DOHH2 (cell line): ENCODE data around the gene ARL6IP1.

Experiments used
- EZH2phosphoT487 ChIP-seq: fragments of 200-600 bp; sonication (generic); IDR thresholded peaks from 2 replicates; pipeline ENCODE4 v1.6.1; 2017; ENCODE audit warnings: borderline replicate concordance, mild to moderate bottlenecking, antibody characterized with exemption, low read length, moderate library complexity, mixed read lengths
- TF ChIP-seq, protein P1 (sequence below): fragments of 200-600 bp; sonication (generic); IDR thresholded peaks from one replicate; pipeline ENCODE4 v1.5.1; 2014; ENCODE audit warnings: antibody characterized with exemption, mild to moderate bottlenecking, low read depth, low read length; ENCODE audit not compliant: poor library complexity, severe bottlenecking

DNA sequence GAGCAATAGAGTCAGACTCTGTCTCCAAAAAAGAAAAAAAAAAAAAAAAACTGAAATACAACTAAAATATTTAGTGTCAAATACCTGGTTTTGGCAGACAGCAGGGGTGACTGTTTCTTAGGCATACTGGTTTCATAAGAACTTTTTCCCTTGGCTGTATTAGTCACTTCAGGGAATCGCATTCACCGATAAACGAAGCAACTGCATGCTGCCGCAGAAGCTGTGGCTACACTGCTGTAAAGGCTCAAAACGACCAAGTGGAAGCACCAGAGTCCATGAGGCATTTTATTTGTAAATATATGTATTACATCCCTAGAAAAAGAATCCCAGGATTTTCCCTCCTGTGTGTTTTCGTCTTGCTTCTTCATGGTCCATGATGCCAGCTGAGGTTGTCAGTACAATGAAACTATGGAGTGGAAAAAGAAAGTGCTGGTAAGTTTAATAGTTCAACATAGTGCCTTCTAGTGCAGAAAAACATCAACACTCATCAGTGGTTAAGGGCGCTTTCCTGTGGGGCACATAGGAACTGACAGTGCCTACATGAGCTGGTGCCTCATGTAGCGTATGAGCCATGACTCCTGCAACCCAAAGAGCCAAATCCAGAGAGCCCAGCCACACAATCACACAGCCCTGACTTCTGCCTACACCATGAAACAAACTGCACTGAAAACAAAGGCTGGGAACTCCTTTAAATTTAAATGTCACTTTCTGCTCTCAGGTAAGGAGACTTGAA lies 18.5 kb downstream of the ARL6IP1 start:
- TF ChIP-seq, protein P1, sequence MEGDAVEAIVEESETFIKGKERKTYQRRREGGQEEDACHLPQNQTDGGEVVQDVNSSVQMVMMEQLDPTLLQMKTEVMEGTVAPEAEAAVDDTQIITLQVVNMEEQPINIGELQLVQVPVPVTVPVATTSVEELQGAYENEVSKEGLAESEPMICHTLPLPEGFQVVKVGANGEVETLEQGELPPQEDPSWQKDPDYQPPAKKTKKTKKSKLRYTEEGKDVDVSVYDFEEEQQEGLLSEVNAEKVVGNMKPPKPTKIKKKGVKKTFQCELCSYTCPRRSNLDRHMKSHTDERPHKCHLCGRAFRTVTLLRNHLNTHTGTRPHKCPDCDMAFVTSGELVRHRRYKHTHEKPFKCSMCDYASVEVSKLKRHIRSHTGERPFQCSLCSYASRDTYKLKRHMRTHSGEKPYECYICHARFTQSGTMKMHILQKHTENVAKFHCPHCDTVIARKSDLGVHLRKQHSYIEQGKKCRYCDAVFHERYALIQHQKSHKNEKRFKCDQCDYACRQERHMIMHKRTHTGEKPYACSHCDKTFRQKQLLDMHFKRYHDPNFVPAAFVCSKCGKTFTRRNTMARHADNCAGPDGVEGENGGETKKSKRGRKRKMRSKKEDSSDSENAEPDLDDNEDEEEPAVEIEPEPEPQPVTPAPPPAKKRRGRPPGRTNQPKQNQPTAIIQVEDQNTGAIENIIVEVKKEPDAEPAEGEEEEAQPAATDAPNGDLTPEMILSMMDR: no peak
- no peak for TF ChIP-seq EZH2phosphoT487
